Stimulated activated CD4-positive, alpha-beta T cell treated with anti-CD3 and anti-CD28 coated beads, Interleukin-15, amount 100 ng/mL, for 24 hours (primary cell): ENCODE results near the gene CACUL1.
"Not testable (repeated sequence)": the region's sequence is repeated elsewhere in the genome, so short reads cannot be mapped to it uniquely, and the experiment has no call there.

ENCODE experiments used
- DNase-seq: peaks from one replicate; pipeline ENCODE4 v3.0.0-alpha.2; 2020

CACUL1 gene

DNA sequence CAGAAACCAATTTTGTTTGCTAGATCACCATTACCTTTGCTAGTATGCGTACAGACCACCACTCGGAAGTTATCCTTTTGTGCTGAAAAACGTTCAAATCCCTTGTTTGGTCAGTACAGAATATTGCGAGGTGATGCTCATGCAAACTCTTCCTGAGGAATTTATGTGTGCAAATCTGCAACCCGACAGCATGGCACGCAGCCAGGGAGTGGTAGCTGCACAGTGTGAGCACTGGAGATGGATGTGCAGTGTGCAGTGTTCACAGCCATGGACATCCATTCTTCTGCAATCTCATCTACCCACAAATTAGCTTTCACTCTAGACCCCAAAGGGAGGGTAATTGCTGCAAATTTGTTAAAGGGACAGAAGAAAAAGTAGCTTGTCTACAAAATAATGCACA lies 72.2 kb downstream of the CACUL1 start:
- no peak for DNase-seq

DNA sequence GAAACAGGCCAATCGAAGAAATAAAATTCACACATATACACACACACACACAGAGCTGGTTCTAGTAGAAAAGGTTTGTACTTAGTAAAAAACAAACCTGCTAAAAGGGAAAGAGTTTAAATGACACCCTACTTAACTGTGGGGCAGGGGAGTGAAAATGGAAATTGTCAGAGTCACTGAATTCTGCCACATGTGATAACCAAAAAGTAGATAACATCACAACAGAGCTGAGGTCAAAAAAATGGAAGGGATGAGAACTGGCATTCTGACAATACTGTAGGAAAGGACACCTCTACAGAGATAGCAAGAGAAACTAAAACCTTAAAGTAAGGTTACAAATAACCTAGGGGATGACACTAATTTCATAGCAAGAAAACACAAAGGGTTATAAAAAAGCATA lies 74.6 kb downstream of the CACUL1 start:
- no peak for DNase-seq

DNA sequence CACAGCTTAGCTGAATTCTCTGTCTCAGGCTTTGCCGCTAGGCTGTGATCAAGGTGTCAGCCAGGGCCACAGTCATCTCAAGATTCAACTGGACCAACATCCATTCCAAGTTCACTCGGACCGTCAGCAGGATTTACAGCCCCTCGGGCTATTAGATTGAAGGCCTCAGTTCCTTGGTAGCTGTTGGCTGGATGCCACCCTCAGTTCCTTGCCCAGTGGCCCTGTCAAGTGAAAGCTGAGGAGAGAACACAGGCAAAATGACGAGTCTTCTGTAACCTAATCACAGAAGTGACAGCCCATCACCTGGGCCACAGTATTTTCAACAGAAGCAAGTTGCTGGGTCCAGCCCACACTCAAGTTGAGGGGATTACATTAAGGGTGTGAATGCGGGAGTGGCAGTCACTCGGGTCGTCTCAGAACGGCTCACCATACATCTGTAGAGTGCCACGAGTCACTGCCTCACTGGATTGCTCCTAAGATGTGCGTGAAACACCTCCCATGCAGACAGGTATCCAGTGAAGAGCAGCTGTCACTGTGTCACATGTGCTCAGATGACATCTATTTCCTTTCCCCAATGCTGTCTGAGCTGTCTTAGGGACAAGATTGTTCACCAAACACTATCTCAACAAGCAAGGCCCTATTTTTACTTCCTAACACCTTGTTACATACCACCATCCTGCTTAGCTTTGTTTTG lies 80.4 kb downstream of the CACUL1 start:
- DNase-seq = no peak

DNA sequence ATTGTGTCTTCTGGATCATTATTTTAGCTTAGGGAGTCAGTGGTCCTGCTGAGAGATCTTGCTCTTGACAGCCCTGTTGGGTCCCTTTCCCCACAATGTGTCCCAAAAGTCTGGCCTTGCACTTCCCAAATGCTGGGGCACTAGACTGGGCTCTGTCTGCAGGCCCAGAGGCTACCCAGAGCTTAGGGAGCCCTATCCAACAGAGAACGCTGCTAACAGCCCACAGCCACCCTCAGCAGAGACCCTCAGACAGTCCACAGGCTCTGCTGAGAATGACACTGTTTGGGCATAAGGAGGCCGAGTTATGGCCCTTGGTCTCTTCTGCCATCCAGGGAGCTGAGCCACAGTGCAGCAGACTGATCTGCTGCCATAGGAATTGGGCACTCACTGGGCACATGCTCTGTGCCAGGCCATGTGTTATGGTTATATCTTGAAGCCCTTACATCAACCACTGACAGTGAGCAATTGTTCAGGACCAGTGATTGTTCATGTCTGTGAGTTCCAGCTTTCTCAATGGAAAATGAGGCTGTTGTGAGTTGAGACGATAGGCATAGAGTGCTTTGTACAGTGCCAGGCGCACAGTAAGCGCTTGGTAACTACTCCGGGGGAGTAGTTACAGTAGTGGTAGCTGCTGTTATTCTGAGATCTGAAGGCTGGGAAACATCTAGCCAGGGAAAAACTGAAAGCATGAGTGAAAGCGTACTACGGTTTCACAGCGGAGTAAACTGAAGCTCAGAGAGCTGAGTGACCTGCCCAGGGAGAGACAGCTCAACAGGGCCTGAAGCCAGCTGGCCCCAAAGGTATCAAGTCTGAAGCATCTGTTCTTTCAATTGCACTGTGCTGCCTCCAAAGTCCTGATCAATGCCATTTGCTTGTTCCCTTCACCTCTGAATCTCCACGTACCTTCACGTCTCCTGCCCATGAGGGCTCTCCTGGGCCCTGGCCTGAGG lies 81.7 kb downstream of the CACUL1 start:
- DNase-seq = no peak

DNA sequence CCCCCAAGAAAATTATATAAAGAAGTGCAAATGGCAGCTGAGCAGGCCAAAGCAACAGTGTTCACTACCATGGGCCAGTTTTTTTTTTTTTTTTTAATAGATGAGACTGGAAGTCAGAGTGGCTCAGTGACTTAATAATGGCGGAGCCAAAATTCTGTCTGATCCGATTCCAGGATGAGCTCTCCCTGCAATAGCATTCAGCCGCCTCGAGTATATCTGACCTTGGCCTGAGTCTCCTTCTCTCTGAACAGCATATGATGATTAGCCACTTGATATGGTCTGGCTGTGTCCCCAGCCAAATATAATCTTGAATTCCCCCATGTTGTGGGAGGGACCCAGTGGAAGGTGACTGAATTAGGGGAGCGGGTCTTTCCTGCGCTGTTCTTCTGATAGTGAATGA lies 82.6 kb downstream of the CACUL1 start:
- DNase-seq = no peak

DNA sequence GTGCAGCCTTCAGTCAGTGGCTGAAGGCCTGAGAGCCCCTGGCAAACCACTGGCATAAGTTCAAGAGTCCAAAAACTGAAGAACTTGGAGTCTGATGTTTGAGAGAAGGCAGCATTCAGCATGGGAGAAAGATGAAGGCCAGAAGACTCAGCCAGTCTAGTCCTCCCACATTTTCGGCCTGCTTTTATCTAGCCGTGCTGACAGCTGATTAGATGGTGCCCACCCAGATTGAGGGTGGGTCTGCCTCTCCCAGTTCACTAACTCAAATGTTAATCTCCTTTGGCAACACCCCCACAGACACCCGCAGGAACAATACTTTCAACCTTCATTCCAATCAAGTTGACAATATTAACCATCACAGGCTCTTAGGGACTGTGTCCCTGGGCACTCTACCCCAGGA lies 83.5 kb downstream of the CACUL1 start:
- not testable (repeated sequence) for DNase-seq

DNA sequence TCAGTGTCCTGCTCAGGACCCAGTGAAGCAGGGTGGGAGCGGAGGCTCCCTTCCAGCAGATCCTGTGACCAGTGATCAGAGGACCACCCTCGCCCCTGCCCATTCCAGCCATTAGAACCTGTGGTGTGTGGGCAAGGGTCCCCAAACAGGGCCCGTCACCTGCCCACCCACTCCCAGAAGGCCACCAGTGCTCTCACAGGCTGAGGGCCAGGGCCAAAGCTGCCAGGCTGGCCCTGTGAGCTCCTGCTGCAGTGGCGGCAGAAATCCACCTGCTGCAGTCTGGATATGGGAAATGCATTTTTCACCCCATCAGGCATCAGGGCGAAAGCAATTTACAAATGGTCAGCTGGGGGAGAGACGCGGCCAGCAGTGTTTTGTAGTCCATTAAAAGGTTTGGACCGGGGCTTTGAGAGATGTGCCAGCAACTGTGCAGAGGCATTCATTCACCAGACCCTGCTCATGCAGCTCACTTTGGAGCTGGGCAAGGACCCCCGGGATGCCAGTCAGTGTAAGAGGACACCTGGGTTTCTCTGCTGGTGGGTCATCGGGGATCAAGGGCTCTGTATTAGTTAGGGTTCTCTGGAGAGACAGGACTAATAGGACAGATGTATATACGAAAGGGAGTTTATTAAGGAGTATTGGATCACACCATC lies 84.2 kb downstream of the CACUL1 start:
- DNase-seq = no peak

DNA sequence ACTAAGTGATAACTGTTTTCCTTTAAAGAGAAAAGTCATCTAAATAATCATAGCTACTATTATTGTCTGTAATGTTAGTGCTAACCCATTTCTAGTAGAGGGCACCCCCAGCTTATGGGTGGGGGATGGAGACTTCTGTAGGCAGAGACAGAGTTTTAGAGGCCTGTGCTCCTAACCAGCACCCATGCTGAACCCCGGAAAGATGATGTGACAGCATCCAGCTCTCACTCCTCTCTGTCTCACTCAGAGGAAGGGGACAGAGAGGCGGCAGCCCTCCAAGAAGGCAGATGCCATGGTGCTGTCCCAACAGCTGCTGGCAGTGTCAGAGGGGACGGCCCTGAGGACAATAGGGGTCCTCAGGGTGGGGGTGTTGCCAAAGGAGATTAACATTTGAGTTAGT lies 84.9 kb downstream of the CACUL1 start:
- DNase-seq = no peak

DNA sequence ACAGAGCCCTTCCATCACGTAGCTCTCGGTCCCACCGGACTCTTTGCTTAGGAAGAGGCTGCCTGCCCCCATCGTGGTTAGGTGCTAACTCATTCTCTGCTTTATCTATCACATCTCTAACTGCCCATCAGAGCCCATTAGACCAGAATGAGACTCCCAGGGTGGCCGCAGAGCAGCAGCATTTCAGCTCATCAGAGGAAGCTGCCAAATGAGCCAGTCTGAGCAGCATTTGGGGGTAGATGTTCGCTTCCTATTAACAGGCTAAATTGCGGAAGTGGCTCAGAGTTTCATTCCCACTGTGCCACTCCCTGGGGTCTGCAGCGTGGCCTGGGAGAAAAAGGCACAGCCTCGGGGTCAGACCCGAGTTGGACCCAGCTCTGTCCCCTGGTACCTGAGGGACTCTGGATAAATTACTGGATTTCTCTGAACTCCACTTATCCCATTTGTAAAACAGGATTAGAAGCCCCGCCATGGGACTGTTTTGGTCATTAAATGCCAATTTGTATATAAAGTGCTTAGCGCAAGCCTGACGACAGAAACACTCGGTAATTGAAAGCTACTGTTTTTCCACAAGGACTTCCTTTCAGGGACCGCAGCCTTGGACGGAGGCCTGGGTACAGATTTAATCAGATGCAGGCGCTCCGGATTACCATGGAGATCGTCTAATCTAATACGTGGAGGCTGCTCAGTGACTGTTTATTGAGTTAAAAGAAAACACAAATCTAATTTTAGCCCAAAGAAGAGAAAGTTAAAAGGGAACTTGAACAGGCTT lies 85.6 kb downstream of the CACUL1 start:
- no peak for DNase-seq

DNA sequence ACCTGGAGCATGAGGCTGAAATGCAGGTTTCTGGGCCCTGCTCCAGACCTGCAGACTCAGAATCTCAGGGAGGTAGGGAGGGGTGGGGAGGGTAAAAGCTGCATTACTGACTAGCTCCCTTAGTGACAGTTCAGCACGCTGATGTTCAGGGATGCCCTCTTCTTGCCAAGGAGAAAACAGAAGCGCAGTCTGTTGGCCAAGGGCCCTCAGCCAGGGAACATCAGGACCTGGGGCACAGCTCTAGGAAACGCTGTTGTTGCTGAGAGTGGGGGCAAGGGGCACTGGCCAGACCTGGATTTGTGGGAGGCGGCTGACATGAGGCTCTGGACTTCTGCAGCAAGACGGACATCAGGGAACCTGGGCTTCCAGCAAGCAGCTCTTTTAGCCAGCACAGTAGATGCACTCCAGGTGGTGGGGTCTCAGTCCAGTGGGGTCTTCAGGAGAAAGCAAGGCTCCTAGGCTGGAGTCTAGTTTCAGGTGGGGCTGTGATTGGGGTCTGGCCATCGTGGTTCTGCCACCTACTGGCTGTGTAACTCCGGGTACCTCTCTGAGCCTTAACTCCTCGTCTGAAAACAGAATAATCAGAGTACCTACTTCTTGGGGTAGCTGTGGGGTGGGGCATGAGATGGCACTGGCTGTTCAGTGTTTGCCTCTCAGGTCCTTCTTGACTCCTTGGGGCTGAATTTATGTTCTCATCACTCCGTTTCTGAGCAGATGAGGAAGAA lies 86.4 kb downstream of the CACUL1 start:
- DNase-seq = no peak

DNA sequence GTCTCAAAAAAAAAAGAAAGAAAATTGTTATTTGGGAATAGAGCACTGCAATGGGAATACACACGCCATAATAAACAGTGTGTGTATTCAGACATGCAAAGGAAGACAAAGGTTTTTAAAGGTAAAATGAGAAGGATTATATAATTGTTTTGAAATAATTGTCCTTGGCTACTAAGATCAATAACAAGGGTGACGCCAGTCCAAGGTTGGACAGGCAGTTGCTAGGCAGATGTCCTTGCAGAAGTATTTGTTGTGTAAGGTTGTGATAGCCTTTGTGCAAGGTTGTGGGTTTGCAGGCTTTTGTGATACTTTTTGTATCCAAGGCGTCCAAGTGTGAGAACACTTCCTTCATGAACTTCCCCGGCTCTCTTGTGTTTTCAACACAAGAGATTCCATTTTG lies 87.0 kb downstream of the CACUL1 start:
- DNase-seq = no peak

DNA sequence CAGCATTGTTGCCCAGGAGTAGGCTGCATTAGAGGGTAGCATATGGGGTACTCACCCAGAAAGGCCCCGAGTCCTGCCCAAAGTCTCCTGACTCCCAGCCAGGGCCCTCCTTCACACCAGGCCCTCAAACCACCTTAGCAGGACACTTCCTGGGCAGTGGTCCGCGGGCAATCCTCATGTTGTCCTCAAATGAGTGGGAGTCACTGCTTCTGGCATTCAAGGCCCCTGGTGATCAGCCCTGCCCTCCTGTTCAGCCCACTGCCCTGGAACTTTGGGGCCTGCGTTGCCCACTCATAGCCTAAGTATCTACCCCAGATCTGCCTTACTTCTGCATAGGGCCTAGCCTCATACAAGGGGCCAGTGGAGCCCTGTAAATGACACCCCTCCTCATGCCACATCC lies 88.4 kb downstream of the CACUL1 start:
- DNase-seq = no peak

DNA sequence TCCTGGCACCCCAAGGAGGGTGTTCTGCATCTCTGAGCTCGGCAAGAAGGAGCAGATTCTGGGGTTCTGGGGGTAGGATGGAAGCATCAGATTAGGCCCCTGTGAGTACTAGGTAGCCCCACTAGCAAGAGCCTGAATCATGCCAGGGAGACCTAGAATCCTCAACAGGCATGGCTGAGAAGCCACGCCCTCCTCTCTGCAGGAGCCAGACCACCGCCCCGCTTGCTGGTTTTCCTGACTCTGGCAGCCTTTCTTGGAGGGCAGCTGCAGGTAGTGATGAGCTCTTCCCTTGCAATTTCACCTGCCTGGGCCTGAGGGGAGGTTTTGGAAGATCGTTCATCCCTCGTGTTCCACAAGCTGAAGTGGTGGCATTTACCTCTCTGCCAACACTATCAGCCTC lies 90.4 kb downstream of the CACUL1 start:
- DNase-seq = no peak

DNA sequence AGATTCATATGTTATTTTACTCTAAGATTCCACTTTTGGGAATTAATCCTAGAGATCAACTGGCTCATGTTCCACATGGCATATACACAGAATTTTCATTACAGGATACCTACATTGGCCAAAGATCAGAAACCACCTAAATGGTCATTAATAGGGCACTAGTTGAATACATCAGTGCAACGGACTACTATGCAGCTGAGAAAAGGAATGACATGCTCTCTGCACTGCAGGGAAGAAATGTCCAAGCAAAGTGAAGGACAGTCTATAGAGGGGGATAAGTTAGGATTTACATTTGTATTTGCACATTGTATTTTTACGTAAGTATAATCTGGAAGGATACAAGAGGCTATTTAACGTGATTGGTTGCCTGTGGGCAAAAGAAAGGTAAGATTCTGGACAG lies 91.6 kb downstream of the CACUL1 start:
- no peak for DNase-seq

DNA sequence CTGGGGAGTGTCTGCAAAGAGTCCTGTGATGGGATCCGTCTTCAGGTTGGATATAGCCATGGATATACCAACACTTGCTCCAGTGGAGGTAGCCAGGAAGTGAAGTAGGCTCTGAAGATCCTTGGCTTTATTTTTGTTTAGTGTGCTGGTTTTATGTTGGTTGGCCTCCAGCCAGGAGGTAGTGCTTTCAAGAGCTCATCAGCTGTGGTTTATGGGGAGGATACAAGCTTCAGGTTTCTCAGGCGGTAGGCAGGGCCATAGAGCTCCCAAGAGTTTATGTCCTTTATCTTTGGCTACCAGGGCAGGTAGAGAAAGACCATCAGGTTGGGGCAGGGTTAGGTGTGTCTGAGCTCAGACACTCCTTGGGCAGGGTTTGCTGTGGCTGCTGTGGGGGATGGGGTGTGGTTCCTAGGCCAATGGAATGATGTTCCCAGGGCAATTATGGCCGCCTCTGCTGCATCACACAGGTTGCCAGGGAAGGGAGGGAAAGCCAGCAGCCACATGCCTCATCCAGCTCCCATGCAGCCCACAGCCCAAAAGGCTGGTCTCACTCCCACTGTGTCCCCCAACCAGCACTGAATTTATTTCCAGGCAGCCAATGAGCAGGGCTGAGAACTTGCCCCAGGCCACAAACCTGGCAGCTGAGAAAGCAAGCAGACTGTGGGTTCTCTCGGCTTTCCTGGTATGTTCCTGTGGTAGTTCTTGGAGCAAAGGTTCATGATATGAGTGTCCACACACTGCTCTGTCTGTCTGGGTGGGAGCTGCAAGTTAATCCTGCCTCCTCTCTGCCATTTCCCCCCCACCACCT lies 92.3 kb downstream of the CACUL1 start:
- no peak for DNase-seq

DNA sequence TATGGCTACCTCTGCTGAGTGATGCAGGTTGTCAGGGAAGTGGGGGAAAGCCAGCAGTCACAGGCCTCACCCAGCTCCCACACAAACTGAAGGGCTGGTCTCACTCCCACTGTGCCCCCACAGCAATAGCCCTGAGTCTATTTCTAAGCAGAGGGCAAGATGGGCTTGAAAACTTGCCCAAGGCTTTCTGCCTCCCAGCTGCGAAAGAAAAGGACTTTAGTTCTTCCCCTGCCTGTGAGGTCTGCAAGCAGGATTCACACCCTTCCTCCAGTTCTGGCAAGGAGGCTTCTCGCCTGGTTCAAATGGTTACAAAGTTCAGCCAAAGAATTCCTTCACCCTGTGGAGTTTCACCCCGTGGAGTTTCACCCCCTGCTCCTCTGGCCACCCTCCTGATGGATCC lies 96.0 kb downstream of the CACUL1 start:
- DNase-seq = no peak

DNA sequence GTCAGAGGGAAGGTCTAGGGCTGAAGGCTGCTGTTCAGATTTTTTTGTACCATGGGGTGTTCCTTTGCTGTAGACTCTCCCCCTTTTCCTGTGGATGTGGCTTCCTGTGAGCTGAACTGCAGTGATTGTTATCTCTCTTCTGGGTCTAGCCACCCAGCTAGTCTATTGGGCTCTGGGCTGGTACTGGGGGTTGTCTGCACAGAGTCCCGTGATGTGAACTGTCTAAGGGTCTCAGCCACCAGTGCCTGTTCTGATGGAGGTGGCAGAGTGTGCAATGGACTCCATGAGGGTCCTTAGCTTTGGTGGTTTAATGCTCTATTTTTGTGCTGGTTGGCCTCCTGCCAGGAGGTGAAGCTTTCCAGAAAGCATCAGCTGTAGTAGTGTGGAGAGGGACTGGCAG lies 96.6 kb downstream of the CACUL1 start:
- not testable (repeated sequence) for DNase-seq

DNA sequence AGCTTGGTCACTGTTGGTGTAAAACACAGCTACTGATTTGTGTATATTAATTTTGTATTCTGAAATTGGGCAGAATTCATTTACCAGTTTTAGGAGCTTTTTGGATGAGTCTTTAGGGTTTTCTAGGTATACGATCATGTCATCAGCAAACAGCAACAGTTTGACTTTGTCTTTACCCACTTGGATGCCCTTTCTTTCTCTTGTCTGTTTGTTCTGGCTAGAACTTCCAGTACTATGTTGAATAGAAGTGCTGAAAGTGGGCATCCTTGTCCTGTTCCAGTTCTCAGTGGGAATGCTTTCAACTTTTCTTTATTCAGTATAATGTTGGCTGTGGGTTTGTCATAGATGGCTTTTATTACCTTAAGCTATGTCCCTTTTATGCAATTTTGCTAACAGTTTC lies 109.5 kb downstream of the CACUL1 start:
- DNase-seq = not testable (repeated sequence)

DNA sequence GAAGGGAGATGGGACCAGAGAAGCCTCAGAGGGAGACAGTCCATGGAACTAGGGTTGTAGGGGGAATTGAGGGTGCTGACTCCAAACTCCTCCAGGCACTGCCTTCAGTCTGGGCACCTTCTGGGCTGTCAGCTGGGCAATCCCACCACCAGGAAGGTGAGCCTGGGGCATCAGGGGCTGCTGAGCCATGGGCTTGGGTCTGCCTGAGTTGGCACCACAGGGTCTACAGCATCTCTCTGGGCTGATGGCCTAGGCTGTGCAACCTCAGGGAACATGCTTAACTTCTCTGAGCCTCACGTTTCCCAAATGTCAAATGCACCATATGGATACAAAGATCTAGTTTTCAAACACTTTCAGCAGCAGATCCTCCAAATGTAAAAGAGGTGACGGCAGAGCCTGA lies 112.5 kb downstream of the CACUL1 start:
- no peak for DNase-seq

DNA sequence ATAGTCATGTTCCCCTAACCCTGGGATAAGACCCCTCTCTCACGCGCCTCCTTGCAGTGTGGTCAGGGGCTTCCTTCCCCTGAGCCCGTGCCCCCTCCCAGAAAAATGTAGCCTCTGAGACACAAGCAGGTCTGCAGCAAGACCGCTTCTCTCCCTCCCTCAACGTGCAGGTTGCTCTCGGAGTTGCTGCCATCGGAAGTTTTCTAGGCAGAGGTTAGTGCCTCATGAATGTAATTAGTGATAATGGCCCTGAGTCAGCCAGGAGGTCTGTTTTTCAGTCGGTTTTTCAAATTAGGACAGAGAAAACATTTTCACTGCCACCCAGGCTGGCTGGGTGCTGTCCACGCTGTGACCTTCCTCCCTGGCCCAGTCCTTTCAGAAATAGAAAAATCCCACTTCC lies 116.1 kb downstream of the CACUL1 start:
- no peak for DNase-seq

DNA sequence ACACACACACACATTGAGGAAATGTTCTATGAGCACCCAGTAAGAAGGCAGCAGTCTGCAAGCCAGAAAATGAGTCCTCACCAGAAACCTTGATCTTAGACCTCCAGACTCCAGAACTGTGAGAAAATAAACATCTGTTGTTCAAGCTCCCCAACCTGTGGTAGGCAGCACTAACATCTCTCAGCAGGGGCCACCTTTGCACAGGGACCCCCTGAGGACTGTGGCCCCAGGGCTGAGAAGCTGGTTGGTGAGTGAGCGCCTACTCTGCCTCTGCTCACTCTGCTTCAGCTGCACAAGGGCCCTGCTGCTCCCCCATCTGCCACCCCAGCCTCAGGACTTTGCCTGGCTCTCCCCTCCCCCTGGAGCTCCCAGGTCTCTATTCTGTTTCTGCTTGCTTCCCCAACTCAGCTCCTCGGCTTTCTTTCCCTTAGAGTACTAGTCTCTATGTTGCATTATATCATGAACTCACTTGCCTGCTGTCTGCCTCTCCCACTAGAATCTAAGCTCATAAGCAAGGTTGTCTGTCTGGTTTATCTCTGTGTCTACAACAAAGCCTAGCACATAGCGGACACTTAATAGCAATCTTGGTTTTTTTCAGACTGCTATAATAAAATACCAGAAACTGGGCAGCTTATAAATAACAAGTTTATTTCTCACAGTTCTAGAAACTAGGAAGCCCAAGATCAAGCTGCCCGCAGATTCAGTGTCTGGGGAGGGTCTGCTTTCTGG lies 118.9 kb downstream of the CACUL1 start:
- no peak for DNase-seq
